GM19455 (cell line): ENCODE results near the gene MEOX1.
"Not testable (repeated sequence)": the region's sequence is repeated elsewhere in the genome, so short reads cannot be mapped to it uniquely, and the experiment has no call there.

Source experiments
- ATAC-seq: cut with Tn5 transposase; IDR thresholded peaks from one replicate; pipeline ENCODE4 v1.9.1; 2021; ENCODE audit not compliant: unreplicated experiment

Gene MEOX1

GRCh38 chr17:43620147-43620546 lies 41.6 kb downstream of the MEOX1 start:
- ATAC-seq: no peak

GRCh38 chr17:43619705-43620104 lies 42.0 kb downstream of the MEOX1 start:
- no peak for ATAC-seq

GRCh38 chr17:43618276-43618675 lies 43.4 kb downstream of the MEOX1 start:
- no peak for ATAC-seq

- ATAC-seq: no peak
These were observed 44.9 kb downstream of the MEOX1 start for GRCh38 chr17:43616852-43617251.

GRCh38 chr17:43616421-43616820 lies 45.3 kb downstream of the MEOX1 start:
- no peak for ATAC-seq

- no peak for ATAC-seq
These were observed 45.7 kb downstream of the MEOX1 start for GRCh38 chr17:43616029-43616351.

GRCh38 chr17:43615330-43616028 lies 46.2 kb downstream of the MEOX1 start:
- no peak for ATAC-seq

- no peak for ATAC-seq
These were observed 47.2 kb downstream of the MEOX1 start for GRCh38 chr17:43614561-43614960.

- ATAC-seq: no peak
These were observed 47.8 kb downstream of the MEOX1 start for GRCh38 chr17:43613917-43614316.

GRCh38 chr17:43612515-43612914 lies 49.2 kb downstream of the MEOX1 start:
- no peak for ATAC-seq

- no peak for ATAC-seq
These were observed 50.3 kb downstream of the MEOX1 start for GRCh38 chr17:43611230-43611969.

GRCh38 chr17:43609613-43610385 lies 51.9 kb downstream of the MEOX1 start:
- ATAC-seq: no peak

- no peak for ATAC-seq
These were observed 53.4 kb downstream of the MEOX1 start for GRCh38 chr17:43608313-43608712.

- ATAC-seq: no peak
These were observed 57.2 kb downstream of the MEOX1 start for GRCh38 chr17:43604549-43604948.

- ATAC-seq: no peak
These were observed 58.4 kb downstream of the MEOX1 start for GRCh38 chr17:43603321-43603720.

GRCh38 chr17:43602556-43602955 lies 59.2 kb downstream of the MEOX1 start:
- not testable (repeated sequence) for ATAC-seq

GRCh38 chr17:43601280-43602039 lies 60.3 kb downstream of the MEOX1 start:
- no peak for ATAC-seq

GRCh38 chr17:43599835-43600234 lies 61.9 kb downstream of the MEOX1 start:
- no peak for ATAC-seq

GRCh38 chr17:43599046-43599395 lies 62.7 kb downstream of the MEOX1 start:
- ATAC-seq: no peak

GRCh38 chr17:43598357-43599045 lies 63.2 kb downstream of the MEOX1 start:
- no peak for ATAC-seq
